HEK293 (cell line): Measurements from ENCODE around the gene CAMK2B.

ENCODE experiments used
- CTCF ChIP-seq: fragments of 450-650 bp; formaldehyde crosslinking; IDR thresholded peaks from 2 replicates; pipeline ENCODE4 v1.5.1; 2016; ENCODE audit warnings: missing biosample characterization, missing genetic modification characterization
- ZBTB11 ChIP-seq: fragments of 450-650 bp; formaldehyde crosslinking; conservative IDR thresholded peaks from 2 replicates; pipeline ENCODE4 v1.5.1; 2016; ENCODE audit warnings: low read depth, missing biosample characterization, missing genetic modification characterization
- ZBTB49 ChIP-seq: fragments of 450-650 bp; formaldehyde crosslinking; IDR thresholded peaks from 2 replicates; pipeline ENCODE4 v1.5.1; 2016; ENCODE audit warnings: missing biosample characterization, missing genetic modification characterization, low read depth
- ZNF513 ChIP-seq: fragments of 450-650 bp; IDR thresholded peaks from 2 replicates; pipeline ENCODE4 v1.5.1; 2018; ENCODE audit warnings: missing biosample characterization, missing genetic modification characterization
- ZNF548 ChIP-seq: fragments of 450-650 bp; formaldehyde crosslinking; IDR thresholded peaks from 2 replicates; pipeline ENCODE4 v1.5.1; 2016; ENCODE audit warnings: missing biosample characterization, missing genetic modification characterization
- ZNF549 ChIP-seq: fragments of 450-650 bp; IDR thresholded peaks from 2 replicates; pipeline ENCODE4 v1.5.1; 2018; ENCODE audit warnings: missing biosample characterization, missing genetic modification characterization, mild to moderate bottlenecking, inconsistent platforms, moderate library complexity
- ZNF585B ChIP-seq: fragments of 450-650 bp; formaldehyde crosslinking; IDR thresholded peaks from 2 replicates; pipeline ENCODE4 v1.5.1; 2016; ENCODE audit warnings: missing biosample characterization, missing genetic modification characterization
- ZNF830 ChIP-seq: fragments of 450-650 bp; IDR thresholded peaks from 2 replicates; pipeline ENCODE4 v1.5.0; 2018; ENCODE audit warnings: missing biosample characterization, missing genetic modification characterization, low read depth, mild to moderate bottlenecking, moderate library complexity

- TF ChIP-seq CTCF (tag by site-specific recombination) (no peak), ZNF513 (tag by site-specific recombination) (no peak), ZNF549 (tag by site-specific recombination) (no peak), ZBTB11 (tag by site-specific recombination) (no peak), ZNF830 (tag by site-specific recombination) (no peak), ZBTB49 (no peak), ZNF585B (tag by site-specific recombination) (no peak), ZNF548 (no peak)
These were observed 67.0 kb downstream of the CAMK2B start for GRCh38 chr7:44258423-44258760.
